Measurements from ENCODE around the gene ANKRD6. TPM values are rescaled to one million over a fixed set of nuclear protein-coding genes. Genes with fewer than 3 reads are reported as not detected.

ANKRD6 gene
- total RNA-seq, 1 donor from 2014 or later, result 70.9 TPM

DNA sequence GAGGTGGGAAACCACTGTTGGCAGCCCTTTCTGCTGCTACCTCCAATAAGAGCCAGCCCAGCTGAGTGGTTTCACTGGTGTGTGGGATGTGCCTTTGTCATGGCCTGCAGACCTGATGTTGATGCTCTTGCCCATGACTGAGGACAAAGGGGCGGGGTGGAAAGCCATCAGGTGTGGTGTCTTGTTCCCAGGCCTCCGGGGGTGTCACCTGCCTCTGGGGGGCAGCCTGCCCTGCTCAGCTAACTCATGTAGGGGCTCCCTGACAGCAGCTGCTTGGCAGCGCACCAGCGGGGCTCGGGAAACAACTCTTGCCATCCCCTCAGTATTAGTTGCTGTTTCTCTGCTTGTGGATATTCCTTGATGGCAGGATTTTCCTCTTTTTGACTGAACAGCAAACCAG lies 114.3 kb downstream of the ANKRD6 start:
- H3K27me3 Mint-ChIP-seq (ENCODE audit: unreplicated experiment), result peaks cover 4% of the 10 kb centered on the region
- TF ChIP-seq, protein P1, sequence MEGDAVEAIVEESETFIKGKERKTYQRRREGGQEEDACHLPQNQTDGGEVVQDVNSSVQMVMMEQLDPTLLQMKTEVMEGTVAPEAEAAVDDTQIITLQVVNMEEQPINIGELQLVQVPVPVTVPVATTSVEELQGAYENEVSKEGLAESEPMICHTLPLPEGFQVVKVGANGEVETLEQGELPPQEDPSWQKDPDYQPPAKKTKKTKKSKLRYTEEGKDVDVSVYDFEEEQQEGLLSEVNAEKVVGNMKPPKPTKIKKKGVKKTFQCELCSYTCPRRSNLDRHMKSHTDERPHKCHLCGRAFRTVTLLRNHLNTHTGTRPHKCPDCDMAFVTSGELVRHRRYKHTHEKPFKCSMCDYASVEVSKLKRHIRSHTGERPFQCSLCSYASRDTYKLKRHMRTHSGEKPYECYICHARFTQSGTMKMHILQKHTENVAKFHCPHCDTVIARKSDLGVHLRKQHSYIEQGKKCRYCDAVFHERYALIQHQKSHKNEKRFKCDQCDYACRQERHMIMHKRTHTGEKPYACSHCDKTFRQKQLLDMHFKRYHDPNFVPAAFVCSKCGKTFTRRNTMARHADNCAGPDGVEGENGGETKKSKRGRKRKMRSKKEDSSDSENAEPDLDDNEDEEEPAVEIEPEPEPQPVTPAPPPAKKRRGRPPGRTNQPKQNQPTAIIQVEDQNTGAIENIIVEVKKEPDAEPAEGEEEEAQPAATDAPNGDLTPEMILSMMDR (IDR thresholded peaks at IDR 0.05; ENCODE audit: unreplicated experiment), result no peak
- H3K4me3 Mint-ChIP-seq (ENCODE audit: unreplicated experiment), result no peak overlapping the region
- H3K4me1 Mint-ChIP-seq (ENCODE audit: unreplicated experiment), result peaks cover 12% of the 10 kb centered on the region
- H3K9me3 Mint-ChIP-seq (ENCODE audit: unreplicated experiment), result no peaks in the 10 kb centered on the region
- H3K36me3 Mint-ChIP-seq (ENCODE audit: low read depth, unreplicated experiment), result no peaks in the 10 kb centered on the region
- H3K27ac Mint-ChIP-seq (ENCODE audit: unreplicated experiment), result no peak overlapping the region
- DNase-seq (ENCODE audit: low spot score), result no peak

DNA sequence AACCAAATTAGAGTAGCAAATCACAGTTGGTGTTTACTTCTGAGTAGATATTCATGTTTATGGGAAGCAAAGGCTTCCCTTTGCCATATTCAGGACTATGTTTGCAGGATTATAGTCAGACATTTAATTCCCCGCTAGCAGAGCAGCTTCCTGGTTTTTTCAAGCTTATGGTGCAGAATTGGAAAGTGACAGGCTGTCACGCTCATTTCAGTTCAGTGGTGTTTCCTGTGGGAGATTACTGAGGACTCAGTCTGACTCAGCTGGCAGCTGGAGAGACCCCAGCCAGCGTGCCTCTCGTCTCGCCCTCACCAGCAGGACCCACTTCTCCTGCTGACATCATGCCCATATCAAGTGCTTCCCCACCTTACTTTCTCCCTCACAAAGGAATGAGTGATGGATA lies 120.5 kb downstream of the ANKRD6 start:
- Mint-ChIP-seq H3K27me3 (ENCODE audit: unreplicated experiment) (peaks cover 15% of the 10 kb centered on the region), H3K4me3 (ENCODE audit: unreplicated experiment) (no peak overlapping the region), H3K9me3 (ENCODE audit: unreplicated experiment) (peaks cover 6% of the 10 kb centered on the region), H3K27ac (ENCODE audit: unreplicated experiment) (no peak overlapping the region), H3K36me3 (ENCODE audit: low read depth, unreplicated experiment) (peaks cover 21% of the 10 kb centered on the region), H3K4me1 (ENCODE audit: unreplicated experiment) (peaks cover 17% of the 10 kb centered on the region)
- TF ChIP-seq, protein P1 (IDR thresholded peaks at IDR 0.05; ENCODE audit: unreplicated experiment), result no peak
- DNase-seq (ENCODE audit: low spot score), result no peak

DNA sequence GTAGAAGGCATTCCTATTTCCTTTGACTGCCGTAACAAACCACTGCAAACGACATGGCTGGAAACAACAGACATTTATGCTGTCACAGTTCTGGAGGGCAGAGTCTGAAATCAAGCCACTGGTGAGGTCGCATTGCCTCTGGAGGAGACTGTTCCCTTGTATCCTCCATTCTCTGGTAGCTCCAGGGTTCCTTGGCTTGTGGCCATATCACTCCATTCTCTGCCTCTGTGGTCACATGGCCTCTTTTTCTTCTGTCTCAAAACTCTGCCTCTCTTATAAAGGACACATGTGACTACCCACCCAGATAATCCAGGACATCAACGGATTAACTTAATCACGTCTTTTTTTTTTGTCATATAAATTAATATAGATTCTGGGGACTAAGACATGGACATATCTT lies 121.2 kb downstream of the ANKRD6 start:
- TF ChIP-seq, protein P1 (IDR thresholded peaks at IDR 0.05; ENCODE audit: unreplicated experiment), result no peak
- no peak for DNase-seq (ENCODE audit: low spot score)
- H3K27me3 Mint-ChIP-seq (ENCODE audit: unreplicated experiment), result peaks cover 14% of the 10 kb centered on the region
- H3K4me3 Mint-ChIP-seq (ENCODE audit: unreplicated experiment), result no peak overlapping the region
- H3K9me3 Mint-ChIP-seq (ENCODE audit: unreplicated experiment), result peaks cover 6% of the 10 kb centered on the region
- no peak overlapping the region for H3K27ac Mint-ChIP-seq (ENCODE audit: unreplicated experiment)
- H3K36me3 Mint-ChIP-seq (ENCODE audit: low read depth, unreplicated experiment), result peaks cover 21% of the 10 kb centered on the region
- H3K4me1 Mint-ChIP-seq (ENCODE audit: unreplicated experiment), result peaks cover 17% of the 10 kb centered on the region

DNA sequence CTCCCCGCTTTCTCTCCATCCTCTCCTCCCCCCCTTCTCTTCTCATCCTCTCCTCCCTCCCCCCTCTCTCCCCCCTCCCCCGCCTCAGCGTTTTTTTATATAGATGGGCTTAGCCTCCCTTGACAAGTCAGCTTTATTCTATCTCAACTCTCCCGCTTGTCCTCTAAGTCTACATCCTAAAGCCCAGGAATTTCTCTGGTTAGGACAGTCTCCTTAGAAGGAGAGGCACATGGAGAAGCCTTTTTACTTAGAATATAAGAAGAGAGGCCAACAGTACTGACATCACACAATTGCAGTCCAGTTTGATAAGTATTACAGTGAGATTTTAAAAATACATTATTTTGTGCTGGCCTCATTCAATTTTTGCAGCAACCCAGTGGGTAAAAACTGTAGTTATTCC lies 122.1 kb downstream of the ANKRD6 start:
- H3K4me1 Mint-ChIP-seq (ENCODE audit: unreplicated experiment), result peaks cover 17% of the 10 kb centered on the region
- peaks cover 6% of the 10 kb centered on the region for H3K9me3 Mint-ChIP-seq (ENCODE audit: unreplicated experiment)
- no peak overlapping the region for H3K27ac Mint-ChIP-seq (ENCODE audit: unreplicated experiment)
- peaks cover 21% of the 10 kb centered on the region for H3K36me3 Mint-ChIP-seq (ENCODE audit: low read depth, unreplicated experiment)
- TF ChIP-seq, protein P1 (IDR thresholded peaks at IDR 0.05; ENCODE audit: unreplicated experiment), result no peak
- no peak for DNase-seq (ENCODE audit: low spot score)
- H3K27me3 Mint-ChIP-seq (ENCODE audit: unreplicated experiment), result peaks cover 14% of the 10 kb centered on the region
- H3K4me3 Mint-ChIP-seq (ENCODE audit: unreplicated experiment), result no peak overlapping the region

DNA sequence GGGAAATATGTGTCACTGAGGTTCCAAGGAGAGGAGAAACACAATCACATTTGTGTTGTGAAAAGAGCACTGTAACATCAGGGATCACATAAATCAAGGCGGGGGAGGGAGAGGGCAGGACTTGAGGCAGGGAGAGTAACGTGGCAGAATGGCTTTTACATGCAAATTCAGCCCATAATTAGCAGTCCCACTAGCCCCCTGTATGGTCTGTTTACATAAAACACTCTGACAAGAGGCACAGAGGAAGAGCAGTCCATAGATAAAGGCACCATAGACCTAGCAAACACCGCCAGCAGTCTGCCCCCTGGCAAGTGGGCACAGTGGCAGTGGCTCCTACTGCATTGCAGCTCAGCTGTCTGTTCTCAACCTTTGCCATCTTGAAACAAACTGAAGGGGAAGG lies 122.9 kb downstream of the ANKRD6 start:
- Mint-ChIP-seq H3K9me3 (ENCODE audit: unreplicated experiment) (peaks cover 6% of the 10 kb centered on the region), H3K4me1 (ENCODE audit: unreplicated experiment) (peaks cover 13% of the 10 kb centered on the region), H3K4me3 (ENCODE audit: unreplicated experiment) (peak overlapping the region; percentile 14), H3K36me3 (ENCODE audit: low read depth, unreplicated experiment) (peaks cover 21% of the 10 kb centered on the region), H3K27ac (ENCODE audit: unreplicated experiment) (no peak overlapping the region), H3K27me3 (ENCODE audit: unreplicated experiment) (peaks cover 14% of the 10 kb centered on the region)
- TF ChIP-seq, protein P1 (IDR thresholded peaks at IDR 0.05; ENCODE audit: unreplicated experiment), result no peak
- DNase-seq (ENCODE audit: low spot score), result no peak
